ENCODE data around the gene ZFP36.

ZFP36 gene

DNA sequence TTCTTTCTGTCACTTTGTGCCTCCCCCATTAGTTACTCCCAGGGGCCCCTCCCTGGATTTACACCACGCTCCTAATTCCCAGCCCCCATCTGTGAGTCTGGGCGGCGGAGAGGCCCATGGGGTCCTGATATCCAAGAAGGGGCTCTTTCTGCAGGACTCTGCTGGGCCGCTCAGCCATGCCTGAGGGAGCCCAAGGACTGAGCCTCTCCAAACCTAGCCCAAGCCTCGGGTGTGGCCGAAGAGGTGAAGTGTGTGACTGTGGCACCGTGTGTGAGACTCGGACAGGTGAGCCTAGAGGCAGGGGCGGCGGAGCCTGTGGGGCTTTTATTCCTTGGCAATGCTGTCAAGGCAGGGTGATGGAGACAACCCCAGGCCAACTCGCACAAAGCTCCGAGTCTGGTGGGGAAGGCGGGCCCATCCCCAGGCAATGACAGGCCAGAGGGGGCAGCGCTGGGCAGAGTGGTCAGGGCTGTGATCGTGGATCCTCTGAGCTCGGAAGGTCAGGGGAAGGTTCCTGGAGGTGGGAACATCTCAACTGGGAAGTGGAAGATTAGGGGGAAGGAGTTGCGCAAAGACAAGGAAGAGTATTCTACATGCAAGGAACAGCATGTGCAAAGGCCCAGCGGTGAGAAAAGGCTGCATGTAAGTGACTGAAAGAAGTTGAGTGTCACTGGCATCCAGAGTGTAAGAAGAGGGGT is 7.4 kb downstream of the ZFP36 start:
- TF ChIP-seq, protein P1, sequence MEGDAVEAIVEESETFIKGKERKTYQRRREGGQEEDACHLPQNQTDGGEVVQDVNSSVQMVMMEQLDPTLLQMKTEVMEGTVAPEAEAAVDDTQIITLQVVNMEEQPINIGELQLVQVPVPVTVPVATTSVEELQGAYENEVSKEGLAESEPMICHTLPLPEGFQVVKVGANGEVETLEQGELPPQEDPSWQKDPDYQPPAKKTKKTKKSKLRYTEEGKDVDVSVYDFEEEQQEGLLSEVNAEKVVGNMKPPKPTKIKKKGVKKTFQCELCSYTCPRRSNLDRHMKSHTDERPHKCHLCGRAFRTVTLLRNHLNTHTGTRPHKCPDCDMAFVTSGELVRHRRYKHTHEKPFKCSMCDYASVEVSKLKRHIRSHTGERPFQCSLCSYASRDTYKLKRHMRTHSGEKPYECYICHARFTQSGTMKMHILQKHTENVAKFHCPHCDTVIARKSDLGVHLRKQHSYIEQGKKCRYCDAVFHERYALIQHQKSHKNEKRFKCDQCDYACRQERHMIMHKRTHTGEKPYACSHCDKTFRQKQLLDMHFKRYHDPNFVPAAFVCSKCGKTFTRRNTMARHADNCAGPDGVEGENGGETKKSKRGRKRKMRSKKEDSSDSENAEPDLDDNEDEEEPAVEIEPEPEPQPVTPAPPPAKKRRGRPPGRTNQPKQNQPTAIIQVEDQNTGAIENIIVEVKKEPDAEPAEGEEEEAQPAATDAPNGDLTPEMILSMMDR (conservative IDR thresholded peaks at IDR 0.05), result peak; percentile 38
- peak overlapping the region; percentile 96; the same call in 1 of the 2 replicates for H3K27ac ChIP-seq

DNA sequence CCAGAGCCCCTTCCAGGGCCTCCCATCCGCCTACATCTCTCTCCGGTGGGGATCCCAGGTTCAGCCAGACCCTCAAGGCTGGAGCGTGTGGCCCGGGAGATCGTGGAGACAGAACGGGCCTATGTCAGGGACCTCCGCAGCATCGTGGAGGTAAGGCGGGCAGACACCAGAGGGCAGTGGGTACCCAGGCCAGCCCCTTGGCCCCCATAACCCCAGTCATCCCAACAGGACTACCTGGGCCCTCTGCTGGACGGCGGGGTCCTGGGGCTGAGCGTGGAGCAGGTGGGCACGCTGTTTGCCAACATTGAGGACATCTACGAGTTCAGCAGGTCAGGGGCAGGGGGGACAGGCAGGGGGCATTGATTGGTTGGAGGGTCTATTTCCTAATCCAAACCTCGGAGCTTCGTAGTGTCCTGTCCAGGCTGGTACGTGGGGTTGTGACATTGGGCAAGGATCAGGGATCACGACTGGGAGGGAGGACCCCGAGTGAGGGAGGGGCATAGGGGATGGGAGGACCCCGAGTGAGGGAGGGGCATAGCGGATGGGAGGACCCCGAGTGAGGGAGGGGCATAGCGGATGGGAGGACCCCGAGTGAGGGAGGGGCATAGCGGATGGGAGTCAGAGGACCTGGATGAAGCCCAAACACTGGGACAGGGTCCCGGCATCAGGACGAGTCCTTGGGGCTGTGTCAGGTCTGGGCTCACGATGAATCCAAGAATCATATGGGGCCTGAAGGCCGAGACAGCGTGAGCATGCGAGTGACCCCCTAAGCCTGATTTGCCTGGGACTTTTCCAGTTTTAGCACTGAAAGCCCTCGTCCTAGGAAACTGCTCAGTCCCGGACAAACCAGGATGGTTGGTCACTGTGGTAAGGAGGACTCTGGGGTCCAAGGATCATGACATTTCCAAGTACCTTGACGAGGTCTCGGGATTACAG is 8.7 kb downstream of the ZFP36 start:
- no peak overlapping the region for H3K27ac ChIP-seq
- TF ChIP-seq, protein P1 (conservative IDR thresholded peaks at IDR 0.05), result no peak

DNA sequence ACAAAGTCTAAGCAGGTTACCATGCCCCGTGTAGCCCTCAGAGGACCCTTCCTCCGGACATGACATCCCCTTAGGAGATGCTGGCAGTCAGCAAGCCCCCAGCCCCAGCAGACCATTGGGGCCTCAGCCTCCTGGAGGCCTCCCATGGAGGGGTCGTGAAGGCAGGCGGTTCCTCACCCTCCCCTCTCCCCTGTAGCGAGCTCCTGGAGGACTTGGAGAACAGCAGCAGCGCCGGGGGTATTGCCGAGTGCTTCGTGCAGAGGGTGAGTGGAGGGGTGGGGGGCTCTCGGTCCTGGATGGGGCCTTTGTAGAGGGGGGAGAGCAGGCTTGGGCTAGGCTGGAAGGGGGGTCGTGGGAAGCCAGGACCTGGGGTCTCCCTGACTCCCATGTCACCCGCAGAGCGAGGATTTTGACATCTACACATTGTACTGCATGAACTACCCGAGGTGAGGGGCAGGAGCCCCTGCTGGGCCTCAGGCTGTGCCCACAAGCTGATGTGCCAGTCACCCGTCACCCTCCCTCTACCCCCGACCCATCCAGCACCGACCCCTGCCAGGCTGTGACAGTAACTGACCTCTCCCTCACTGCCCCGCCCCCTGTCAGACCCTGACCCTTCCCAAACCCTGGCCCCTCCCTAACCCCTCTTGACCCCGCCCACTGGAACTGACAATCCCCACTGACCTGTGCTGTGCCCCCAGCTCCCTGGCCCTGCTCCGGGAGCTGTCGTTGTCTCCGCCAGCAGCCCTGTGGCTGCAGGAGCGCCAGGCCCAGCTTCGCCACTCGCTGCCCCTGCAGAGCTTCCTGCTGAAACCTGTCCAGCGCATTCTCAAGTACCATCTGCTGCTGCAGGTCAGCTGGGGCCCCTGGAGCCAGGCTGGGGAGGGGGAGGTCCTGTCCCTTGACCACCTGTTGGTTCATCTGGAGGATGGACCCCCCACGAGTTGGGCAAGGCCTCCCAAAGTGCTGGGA is 9.8 kb downstream of the ZFP36 start:
- no peak overlapping the region for H3K27ac ChIP-seq
- TF ChIP-seq, protein P1 (conservative IDR thresholded peaks at IDR 0.05), result no peak

DNA sequence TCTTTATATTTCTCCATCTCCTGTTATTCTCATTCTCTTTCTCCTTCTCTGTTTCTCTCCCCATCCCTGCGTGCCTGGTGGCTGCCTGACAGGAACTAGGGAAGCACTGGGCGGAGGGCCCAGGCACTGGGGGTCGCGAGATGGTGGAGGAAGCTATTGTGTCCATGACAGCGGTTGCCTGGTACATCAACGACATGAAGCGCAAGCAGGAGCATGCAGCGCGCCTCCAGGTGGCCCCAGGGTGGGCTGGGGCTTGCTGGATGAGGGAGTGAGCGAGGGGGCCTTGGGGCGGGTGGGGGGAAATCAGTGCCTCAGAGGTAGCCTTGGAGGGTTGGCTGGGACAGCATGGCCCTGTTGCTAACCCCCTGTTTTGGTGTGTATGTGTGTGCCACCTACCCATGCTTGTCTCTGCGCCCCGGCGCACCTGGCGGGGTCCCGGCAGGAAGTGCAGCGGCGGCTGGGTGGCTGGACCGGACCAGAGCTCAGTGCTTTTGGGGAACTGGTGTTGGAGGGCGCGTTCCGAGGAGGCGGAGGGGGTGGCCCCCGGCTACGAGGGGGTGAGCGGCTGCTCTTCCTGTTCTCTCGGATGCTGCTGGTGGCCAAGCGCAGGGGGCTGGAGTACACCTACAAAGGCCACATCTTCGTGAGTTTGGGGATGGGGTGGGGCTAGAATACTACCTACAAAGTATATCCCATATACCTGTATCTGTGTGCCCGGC is 11.0 kb downstream of the ZFP36 start:
- H3K27ac ChIP-seq, result no peak overlapping the region
- TF ChIP-seq, protein P1 (conservative IDR thresholded peaks at IDR 0.05), result no peak

DNA sequence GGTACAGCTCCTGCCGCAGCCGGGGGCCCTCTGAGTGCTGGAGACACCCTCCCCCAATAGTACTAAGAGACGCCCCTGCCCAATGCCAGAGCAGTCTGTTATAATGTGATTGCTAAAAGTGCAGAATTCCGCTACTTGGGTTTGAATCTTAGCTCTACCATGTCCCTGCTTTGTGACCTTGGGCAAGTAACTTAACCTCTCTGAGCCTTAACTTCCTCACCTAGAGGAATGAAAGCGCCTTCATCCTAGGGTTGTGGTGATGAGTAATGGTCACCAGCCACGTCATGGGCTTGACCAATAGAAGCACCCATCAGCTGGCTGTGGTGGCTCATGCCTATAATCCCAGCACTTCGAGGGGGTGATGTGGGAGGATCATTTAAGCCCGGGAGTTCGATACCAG is 12.4 kb downstream of the ZFP36 start:
- H3K27ac ChIP-seq, result no peak overlapping the region
- TF ChIP-seq, protein P1 (conservative IDR thresholded peaks at IDR 0.05), result no peak

DNA sequence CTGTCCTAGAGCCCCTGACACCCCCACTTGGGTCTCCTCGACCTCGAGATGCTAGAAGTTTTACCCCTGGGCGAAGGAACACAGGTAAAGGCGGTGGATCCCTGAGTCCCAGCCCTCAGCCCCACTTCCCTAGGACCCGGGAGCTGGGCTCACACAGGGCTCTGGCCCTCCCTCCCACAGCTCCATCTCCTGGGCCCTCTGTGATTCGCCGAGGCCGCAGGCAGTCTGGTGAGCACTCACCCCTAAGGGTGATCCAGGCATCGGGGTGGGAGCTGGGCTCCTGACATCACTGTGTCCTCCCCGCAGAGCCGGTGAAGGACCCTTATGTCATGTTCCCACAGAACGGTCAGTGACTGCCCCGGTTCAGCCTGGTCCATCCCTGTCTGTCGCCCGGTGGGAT is 14.1 kb downstream of the ZFP36 start:
- no peak overlapping the region for H3K27ac ChIP-seq
- TF ChIP-seq, protein P1 (conservative IDR thresholded peaks at IDR 0.05), result no peak

Measured in VCaP (cell line).